A549 (cell line): Measurements from ENCODE around the gene DNMT3A. TPM values are rescaled to one million over a fixed set of nuclear protein-coding genes. Genes with fewer than 3 reads are reported as not detected.

Experiments used
- ATAC-seq, 2 experiments: fragments of 200-7000 bp in 1 of 2; fragments of >200 bp in 1 of 2; cut with Nextera tagmentation in 1 of 2; cut with Tn5 transposase in 1 of 2; 3 replicates each; pipeline versions ENCODE4 v1.8.0 to v1.9.1; 2018 to 2020; ENCODE audit warnings: mild to moderate bottlenecking in 1 of 2, moderate library complexity in 1 of 2
- CTCF ChIA-PET: fragments of 300-600 bp; sonication (Branson Sonifier 250); formaldehyde crosslinking; extraction: SDS; loops from one replicate; lab custom pipeline; 2021; ENCODE audit warnings: antibody characterized with exemption, inconsistent platforms; lab: Yijun Ruan, JAX
- POLR2A ChIA-PET: fragments of 350-600 bp; formaldehyde crosslinking; extraction: SDS; loops from one replicate; lab custom pipeline; 2021; ENCODE audit warnings: antibody characterized with exemption, inconsistent platforms; lab: Yijun Ruan, JAX
- DNase-seq, 2 experiments: peaks; one replicate each; pipeline versions ENCODE4 v3.0.0 to v3.0.0-alpha.2; 2011 to 2016; ENCODE audit warnings: low read depth in 1 of 2, low spot score in 1 of 2
- FAIRE-seq: peaks from 2 replicates; lab custom pipeline; 2011; peaks lifted over from hg19 to GRCh38; lab: Jason Lieb, UNC
- H3K27ac ChIP-seq, 2 experiments: fragments of >200 bp; sonication (Bioruptor Twin); formaldehyde crosslinking; 3 replicates each; pipeline ENCODE4 v1.5.1; 2016 to 2017
- H3K4me1 ChIP-seq: fragments of >200 bp; sonication (Bioruptor Twin); formaldehyde crosslinking; 3 replicates; pipeline ENCODE4 v1.6.1; 2016
- H3K4me2 ChIP-seq: fragments of >200 bp; sonication (Bioruptor Twin); formaldehyde crosslinking; 3 replicates; pipeline ENCODE4 v1.6.1; 2016
- H3K4me3 ChIP-seq: fragments of >200 bp; sonication (Bioruptor Twin); formaldehyde crosslinking; 3 replicates; pipeline ENCODE4 v1.5.1; 2016
- H3K9me3 ChIP-seq: fragments of >200 bp; sonication (Bioruptor Twin); formaldehyde crosslinking; 3 replicates; pipeline ENCODE4 v1.6.1; 2016
- BHLHE40 ChIP-seq: IDR thresholded peaks from 2 replicates; pipeline ENCODE4 v1.6.1; 2012; ENCODE audit warnings: low read depth, low read length, inconsistent platforms
- CBX8 ChIP-seq: fragments of 200-600 bp; sonication (generic); IDR thresholded peaks from 2 replicates; pipeline ENCODE4 v1.6.1; 2016
- EHF ChIP-seq: fragments of 250-450 bp; sonication (Bioruptor Pico); IDR thresholded peaks from 2 replicates; pipeline ENCODE4 v1.5.0; 2020; ENCODE audit warnings: mild to moderate bottlenecking
- EHMT2 ChIP-seq: fragments of 200-600 bp; sonication (generic); IDR thresholded peaks from 2 replicates; pipeline ENCODE4 v1.6.1; 2016; ENCODE audit warnings: antibody characterized with exemption, low read depth, mild to moderate bottlenecking, moderate library complexity
- FOSL2 ChIP-seq, 2 experiments: fragments of 450-650 bp in 1 of 2; fragments of >200 bp in 1 of 2; sonication (Bioruptor Twin) in 1 of 2; formaldehyde crosslinking; IDR thresholded peaks; 2 replicates each; pipeline versions ENCODE4 v1.5.0 to v1.6.1; 2016 to 2020; ENCODE audit warnings: mild to moderate bottlenecking in 1 of 2, moderate library complexity in 1 of 2
- FOXS1 ChIP-seq: fragments of 250-450 bp; sonication (Bioruptor Pico); IDR thresholded peaks from 2 replicates; pipeline ENCODE4 v1.5.0; 2020; ENCODE audit warnings: mild to moderate bottlenecking, moderate library complexity
- HDAC2 ChIP-seq: fragments of 200-600 bp; sonication (generic); IDR thresholded peaks from 2 replicates; pipeline ENCODE4 v1.6.1; 2016
- HOXB5 ChIP-seq: fragments of 250-450 bp; sonication (Bioruptor Pico); IDR thresholded peaks from 2 replicates; pipeline ENCODE4 v1.5.0; 2020; ENCODE audit warnings: mild to moderate bottlenecking, moderate library complexity
- MAZ ChIP-seq: fragments of 150-350 bp; IDR thresholded peaks from 2 replicates; pipeline ENCODE4 v1.6.1; 2014; ENCODE audit warnings: antibody characterized with exemption, low read depth, low read length, borderline replicate concordance
- NFE2L2 ChIP-seq: fragments of 150-350 bp; conservative IDR thresholded peaks from 2 replicates; pipeline ENCODE4 v1.6.1; 2014; ENCODE audit warnings: low read length
- PHF8 ChIP-seq: fragments of 200-600 bp; sonication (generic); IDR thresholded peaks from 2 replicates; pipeline ENCODE4 v1.6.1; 2016; ENCODE audit warnings: low read depth, mild to moderate bottlenecking, antibody characterized with exemption, moderate library complexity, borderline replicate concordance
- POLR2AphosphoS2 ChIP-seq: conservative IDR thresholded peaks from 2 replicates; pipeline ENCODE4 v1.6.1; 2012; ENCODE audit warnings: low read length, improper control_type of control experiment, inconsistent platforms
- RAD21 ChIP-seq, 2 experiments: fragments of >200 bp in 1 of 2; sonication (Bioruptor Twin) in 1 of 2; formaldehyde crosslinking in 1 of 2; IDR thresholded peaks in 1 of 2; conservative IDR thresholded peaks in 1 of 2; 2 replicates in 1 of 2; 3 replicates in 1 of 2; pipeline ENCODE4 v1.6.1; 2012 to 2018; ENCODE audit warnings: inconsistent platforms in 1 of 2
- RARB ChIP-seq: fragments of 250-450 bp; sonication (Bioruptor Pico); IDR thresholded peaks from 2 replicates; pipeline ENCODE4 v1.8.0; 2021; ENCODE audit warnings: mild to moderate bottlenecking, moderate library complexity
- RCOR1 ChIP-seq: fragments of 150-350 bp; IDR thresholded peaks from 2 replicates; pipeline ENCODE4 v1.6.1; 2014; ENCODE audit warnings: antibody characterized with exemption, low read length, low read depth
- RNF2 ChIP-seq: fragments of 200-600 bp; sonication (generic); IDR thresholded peaks from 2 replicates; pipeline ENCODE4 v1.6.1; 2016; ENCODE audit warnings: low read depth, mild to moderate bottlenecking, antibody characterized with exemption, moderate library complexity, borderline replicate concordance
- TFCP2L1 ChIP-seq: fragments of 250-450 bp; sonication (Bioruptor Pico); IDR thresholded peaks from 2 replicates; pipeline ENCODE4 v1.5.0; 2021; ENCODE audit warnings: mild to moderate bottlenecking
- WGBS: methylation state at CpG from one replicate; pipeline ENCODE4 v1.1.6; 2017; ENCODE audit errors: missing lambda C conversion rate; 5-methylcytosine and 5-hydroxymethylcytosine counted together
- polyA plus RNA-seq, 4 experiments: library from polyadenylated mRNA; depleted of rRNA in 3 of 4; stranded (reverse); fragments of >200 nt; fragmentation: RNase III in 1 of 4; extraction: RNeasy Plus Mini Kit Qiagen cat#74134 plus additional on column Dnase treatment in 1 of 4; gene quantifications; 2 replicates in 3 of 4; 3 replicates in 1 of 4; pipeline ENCODE4 v1.2.3, GENCODE V29; 2011 to 2017
- TF ChIP-seq, protein P1 (sequence below): IDR thresholded peaks from 2 replicates; pipeline ENCODE4 v1.6.1; 2012
- TF ChIP-seq, protein P2 (sequence below): fragments of >200 bp; sonication (Bioruptor Twin); formaldehyde crosslinking; IDR thresholded peaks from 3 replicates; pipeline ENCODE4 v1.6.1; 2016
- TF ChIP-seq, protein P3 (sequence below): fragments of 250-450 bp; sonication (Bioruptor Pico); IDR thresholded peaks from 2 replicates; pipeline ENCODE4 v1.5.0; 2021; ENCODE audit warnings: mild to moderate bottlenecking, moderate library complexity, borderline replicate concordance
- TF ChIP-seq, protein P4 (sequence below): fragments of 200-600 bp; sonication (generic); IDR thresholded peaks from 2 replicates; pipeline ENCODE4 v1.6.1; 2016; ENCODE audit warnings: antibody characterized with exemption, mild to moderate bottlenecking, moderate library complexity

The DNMT3A gene
- polyA plus RNA-seq, 2 of the 4 experiments (the other 2 are of a cell fraction): 4.4 to 11.9 TPM

DNA sequence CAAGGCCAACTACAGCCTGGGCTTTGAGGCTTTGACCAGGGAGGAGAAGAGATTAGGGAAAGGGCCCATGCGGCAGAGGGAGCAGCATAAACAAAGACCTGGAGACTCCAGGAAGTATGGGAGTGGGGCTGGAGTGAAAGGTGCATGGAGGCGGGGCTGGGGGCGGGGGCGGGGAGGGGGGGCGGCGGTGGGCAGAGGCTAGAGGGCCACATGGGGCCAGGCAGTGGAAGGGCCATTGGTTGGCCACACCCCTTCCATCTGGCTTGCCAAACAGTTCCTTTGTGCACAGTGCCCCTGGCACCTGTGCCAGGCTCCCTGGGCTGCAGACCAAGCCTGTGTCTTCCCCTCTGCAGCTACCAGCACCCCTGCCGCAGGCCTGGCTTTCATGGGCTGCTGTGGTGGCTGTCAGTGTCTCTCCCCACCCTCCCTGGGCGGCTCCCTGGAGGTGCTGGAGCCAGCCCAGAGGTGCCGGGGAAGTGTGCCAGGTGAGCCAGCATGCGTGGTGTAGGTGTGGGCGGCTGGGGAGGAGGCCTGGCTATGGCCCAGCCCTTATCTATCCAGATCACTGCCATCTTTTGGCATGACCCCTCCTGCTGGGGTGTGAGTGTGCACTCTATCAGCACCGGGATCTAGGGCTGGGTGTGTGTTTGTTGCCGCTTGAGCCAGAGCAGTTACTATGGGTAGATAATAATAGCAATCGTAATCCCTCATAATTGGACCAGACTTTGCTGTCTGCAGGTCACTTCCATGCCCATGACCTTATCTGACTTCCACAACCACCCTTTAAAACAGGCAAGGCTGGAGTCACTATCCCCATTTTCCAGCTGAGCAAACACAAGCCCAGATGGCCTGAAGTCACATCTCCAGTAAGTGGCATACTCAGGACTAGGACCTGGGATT is 30.5 kb downstream of the DNMT3A start:
- TF ChIP-seq, protein P1, sequence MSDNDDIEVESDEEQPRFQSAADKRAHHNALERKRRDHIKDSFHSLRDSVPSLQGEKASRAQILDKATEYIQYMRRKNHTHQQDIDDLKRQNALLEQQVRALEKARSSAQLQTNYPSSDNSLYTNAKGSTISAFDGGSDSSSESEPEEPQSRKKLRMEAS: no peak
- no peak for TF ChIP-seq POLR2AphosphoS2
- no peak for TF ChIP-seq RAD21 (conservative IDR thresholded peaks at IDR 0.05 in 1 of 2, IDR thresholded peaks at IDR 0.05 in 1 of 2)
- TF ChIP-seq FOSL2 (IDR thresholded peaks at IDR 0.05): no peak
- no peak for TF ChIP-seq FOSL2 (CRISPR knock-in tag; IDR thresholded peaks at IDR 0.05)
- no peak for TF ChIP-seq NFE2L2
- no peak for TF ChIP-seq MAZ
- no peak for TF ChIP-seq TFCP2L1 (CRISPR knock-in tag)
- no peak for TF ChIP-seq EHF (CRISPR knock-in tag)
- TF ChIP-seq, protein P2, sequence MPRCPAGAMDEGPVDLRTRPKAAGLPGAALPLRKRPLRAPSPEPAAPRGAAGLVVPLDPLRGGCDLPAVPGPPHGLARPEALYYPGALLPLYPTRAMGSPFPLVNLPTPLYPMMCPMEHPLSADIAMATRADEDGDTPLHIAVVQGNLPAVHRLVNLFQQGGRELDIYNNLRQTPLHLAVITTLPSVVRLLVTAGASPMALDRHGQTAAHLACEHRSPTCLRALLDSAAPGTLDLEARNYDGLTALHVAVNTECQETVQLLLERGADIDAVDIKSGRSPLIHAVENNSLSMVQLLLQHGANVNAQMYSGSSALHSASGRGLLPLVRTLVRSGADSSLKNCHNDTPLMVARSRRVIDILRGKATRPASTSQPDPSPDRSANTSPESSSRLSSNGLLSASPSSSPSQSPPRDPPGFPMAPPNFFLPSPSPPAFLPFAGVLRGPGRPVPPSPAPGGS: no peak
- TF ChIP-seq, all 56 proteins: peak for 0
- ATAC-seq: no peak; a peak in 1 of 6 replicates
- H3K27ac ChIP-seq: no peak overlapping the region
- H3K4me3 ChIP-seq: no peak overlapping the region
- ChIA-PET POLR2A (no interaction called here), CTCF (interaction anchor here (1.2 to 4.6 kb wide), 7 partner anchors 10 to 354 kb away, joined by 4 to 22 read pairs (median 8); no protein-coding TSS in a partner anchor)
- no peak for DNase-seq
- peaks cover 6% of the 10 kb centered on the region; the same call in 1 of the 3 replicates for H3K4me1 ChIP-seq
- H3K4me2 ChIP-seq: no peak overlapping the region
- no peak for FAIRE-seq
- no peaks in the 10 kb centered on the region for H3K9me3 ChIP-seq
- 79% methylated on average over 9 of the region's 14 CpGs for WGBS

DNA sequence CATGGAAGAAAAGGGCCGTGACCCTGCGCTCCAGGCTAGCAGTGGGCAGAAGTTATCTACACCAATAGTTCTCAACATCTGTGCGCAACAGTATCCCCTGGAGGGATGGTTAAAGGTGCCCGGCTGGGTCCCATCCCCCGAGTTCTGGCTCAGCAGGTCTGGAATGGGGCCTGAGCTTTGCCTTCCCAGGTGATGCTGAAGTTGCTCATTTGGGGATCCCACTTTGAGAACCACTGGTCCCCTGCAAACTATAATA is 31.1 kb downstream of the DNMT3A start:
- DNase-seq: no peak
- CTCF ChIA-PET: interaction anchor here (0.6 to 4.6 kb wide), 11 partner anchors 9 to 354 kb away, joined by 3 to 22 read pairs (median 8); no protein-coding TSS in a partner anchor
- peaks cover 6% of the 10 kb centered on the region; the same call in 1 of the 3 replicates for H3K4me1 ChIP-seq
- POLR2A ChIA-PET: no interaction called here
- no peak for TF ChIP-seq HDAC2
- TF ChIP-seq FOXS1 (CRISPR knock-in tag): no peak
- TF ChIP-seq RARB (CRISPR knock-in tag): no peak
- TF ChIP-seq FOSL2 (IDR thresholded peaks at IDR 0.05): no peak
- TF ChIP-seq FOSL2 (CRISPR knock-in tag; IDR thresholded peaks at IDR 0.05): no peak
- TF ChIP-seq, protein P3, sequence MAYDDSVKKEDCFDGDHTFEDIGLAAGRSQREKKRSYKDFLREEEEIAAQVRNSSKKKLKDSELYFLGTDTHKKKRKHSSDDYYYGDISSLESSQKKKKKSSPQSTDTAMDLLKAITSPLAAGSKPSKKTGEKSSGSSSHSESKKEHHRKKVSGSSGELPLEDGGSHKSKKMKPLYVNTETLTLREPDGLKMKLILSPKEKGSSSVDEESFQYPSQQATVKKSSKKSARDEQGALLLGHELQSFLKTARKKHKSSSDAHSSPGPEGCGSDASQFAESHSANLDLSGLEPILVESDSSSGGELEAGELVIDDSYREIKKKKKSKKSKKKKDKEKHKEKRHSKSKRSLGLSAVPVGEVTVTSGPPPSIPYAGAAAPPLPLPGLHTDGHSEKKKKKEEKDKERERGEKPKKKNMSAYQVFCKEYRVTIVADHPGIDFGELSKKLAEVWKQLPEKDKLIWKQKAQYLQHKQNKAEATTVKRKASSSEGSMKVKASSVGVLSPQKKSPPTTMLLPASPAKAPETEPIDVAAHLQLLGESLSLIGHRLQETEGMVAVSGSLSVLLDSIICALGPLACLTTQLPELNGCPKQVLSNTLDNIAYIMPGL (CRISPR knock-in tag): no peak
- TF ChIP-seq RCOR1: no peak
- TF ChIP-seq PHF8: no peak
- no peak for TF ChIP-seq MAZ
- TF ChIP-seq, protein P4, sequence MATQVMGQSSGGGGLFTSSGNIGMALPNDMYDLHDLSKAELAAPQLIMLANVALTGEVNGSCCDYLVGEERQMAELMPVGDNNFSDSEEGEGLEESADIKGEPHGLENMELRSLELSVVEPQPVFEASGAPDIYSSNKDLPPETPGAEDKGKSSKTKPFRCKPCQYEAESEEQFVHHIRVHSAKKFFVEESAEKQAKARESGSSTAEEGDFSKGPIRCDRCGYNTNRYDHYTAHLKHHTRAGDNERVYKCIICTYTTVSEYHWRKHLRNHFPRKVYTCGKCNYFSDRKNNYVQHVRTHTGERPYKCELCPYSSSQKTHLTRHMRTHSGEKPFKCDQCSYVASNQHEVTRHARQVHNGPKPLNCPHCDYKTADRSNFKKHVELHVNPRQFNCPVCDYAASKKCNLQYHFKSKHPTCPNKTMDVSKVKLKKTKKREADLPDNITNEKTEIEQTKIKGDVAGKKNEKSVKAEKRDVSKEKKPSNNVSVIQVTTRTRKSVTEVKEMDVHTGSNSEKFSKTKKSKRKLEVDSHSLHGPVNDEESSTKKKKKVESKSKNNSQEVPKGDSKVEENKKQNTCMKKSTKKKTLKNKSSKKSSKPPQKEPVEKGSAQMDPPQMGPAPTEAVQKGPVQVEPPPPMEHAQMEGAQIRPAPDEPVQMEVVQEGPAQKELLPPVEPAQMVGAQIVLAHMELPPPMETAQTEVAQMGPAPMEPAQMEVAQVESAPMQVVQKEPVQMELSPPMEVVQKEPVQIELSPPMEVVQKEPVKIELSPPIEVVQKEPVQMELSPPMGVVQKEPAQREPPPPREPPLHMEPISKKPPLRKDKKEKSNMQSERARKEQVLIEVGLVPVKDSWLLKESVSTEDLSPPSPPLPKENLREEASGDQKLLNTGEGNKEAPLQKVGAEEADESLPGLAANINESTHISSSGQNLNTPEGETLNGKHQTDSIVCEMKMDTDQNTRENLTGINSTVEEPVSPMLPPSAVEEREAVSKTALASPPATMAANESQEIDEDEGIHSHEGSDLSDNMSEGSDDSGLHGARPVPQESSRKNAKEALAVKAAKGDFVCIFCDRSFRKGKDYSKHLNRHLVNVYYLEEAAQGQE: no peak
- no peak for TF ChIP-seq RNF2
- TF ChIP-seq BHLHE40: no peak
- no peak for TF ChIP-seq CBX8
- no peak for TF ChIP-seq HOXB5 (CRISPR knock-in tag)
- no peak for TF ChIP-seq EHMT2
- H3K27ac ChIP-seq: no peak overlapping the region
- no peak for ATAC-seq
- H3K4me3 ChIP-seq: no peak overlapping the region
- no peak overlapping the region for H3K4me2 ChIP-seq
- no peak for FAIRE-seq
- 85% methylated on average over 5 of the region's 5 CpGs for WGBS
- H3K9me3 ChIP-seq: no peaks in the 10 kb centered on the region
